Mammary epithelial cell (primary cell): ENCODE measurements around the gene SMIM38.

Experiments used
- EZH2 ChIP-seq: IDR thresholded peaks from 2 replicates; pipeline ENCODE4 v1.6.1; 2012; ENCODE audit warnings: low read length, inconsistent platforms, borderline replicate concordance
- TF ChIP-seq, protein P1 (sequence below), 2 donors: IDR thresholded peaks in 1 of 2; conservative IDR thresholded peaks in 1 of 2; 2 replicates each; pipeline ENCODE4 v1.5.1; 2011 to 2012; ENCODE audit warnings: inconsistent platforms in 2 of 2, low read length in 2 of 2, mild to moderate bottlenecking in 2 of 2, control low read depth in 1 of 2, low read depth in 1 of 2; ENCODE audit not compliant: insufficient read depth in 1 of 2; ENCODE audit errors: extremely low read depth in 1 of 2

DNA sequence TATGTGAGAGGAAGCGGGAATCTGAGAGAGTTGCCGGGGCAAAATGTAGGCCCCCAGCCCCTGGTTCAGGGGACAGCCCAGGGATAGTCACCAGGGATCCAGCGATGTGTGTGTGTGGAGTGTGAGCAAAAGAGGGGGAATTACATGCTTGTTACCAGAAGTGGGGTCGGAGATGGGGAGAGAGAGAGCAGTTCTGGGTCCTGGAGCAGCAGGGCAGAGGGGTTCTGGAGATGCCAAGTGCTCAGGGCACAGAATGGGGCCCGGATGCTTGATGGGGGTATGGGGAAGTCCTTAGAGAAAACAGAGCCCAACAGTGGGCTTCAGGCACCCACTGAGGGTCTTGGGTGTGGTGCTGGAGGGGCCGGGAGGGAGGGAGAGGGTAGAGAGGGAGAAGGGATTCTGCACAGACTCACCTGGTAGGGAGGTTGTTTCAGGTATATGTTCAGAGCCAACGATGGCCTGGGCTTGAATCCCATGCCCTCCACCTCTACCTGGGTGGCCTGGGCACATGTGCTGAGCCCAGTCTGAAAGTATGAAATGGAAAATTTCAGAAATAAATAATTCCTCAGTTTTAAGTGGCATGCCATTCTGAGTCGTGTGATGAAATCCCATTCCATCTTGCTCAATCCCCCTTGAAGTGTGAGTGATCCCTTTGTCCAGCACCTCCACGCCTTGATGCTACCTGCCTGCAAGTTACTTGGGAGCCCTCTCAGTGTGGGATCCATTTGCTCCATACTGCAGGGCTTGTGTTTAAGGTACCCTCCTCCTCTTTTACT is 12.4 kb downstream of the SMIM38 start:
- no peak for TF ChIP-seq EZH2
- TF ChIP-seq, protein P1, sequence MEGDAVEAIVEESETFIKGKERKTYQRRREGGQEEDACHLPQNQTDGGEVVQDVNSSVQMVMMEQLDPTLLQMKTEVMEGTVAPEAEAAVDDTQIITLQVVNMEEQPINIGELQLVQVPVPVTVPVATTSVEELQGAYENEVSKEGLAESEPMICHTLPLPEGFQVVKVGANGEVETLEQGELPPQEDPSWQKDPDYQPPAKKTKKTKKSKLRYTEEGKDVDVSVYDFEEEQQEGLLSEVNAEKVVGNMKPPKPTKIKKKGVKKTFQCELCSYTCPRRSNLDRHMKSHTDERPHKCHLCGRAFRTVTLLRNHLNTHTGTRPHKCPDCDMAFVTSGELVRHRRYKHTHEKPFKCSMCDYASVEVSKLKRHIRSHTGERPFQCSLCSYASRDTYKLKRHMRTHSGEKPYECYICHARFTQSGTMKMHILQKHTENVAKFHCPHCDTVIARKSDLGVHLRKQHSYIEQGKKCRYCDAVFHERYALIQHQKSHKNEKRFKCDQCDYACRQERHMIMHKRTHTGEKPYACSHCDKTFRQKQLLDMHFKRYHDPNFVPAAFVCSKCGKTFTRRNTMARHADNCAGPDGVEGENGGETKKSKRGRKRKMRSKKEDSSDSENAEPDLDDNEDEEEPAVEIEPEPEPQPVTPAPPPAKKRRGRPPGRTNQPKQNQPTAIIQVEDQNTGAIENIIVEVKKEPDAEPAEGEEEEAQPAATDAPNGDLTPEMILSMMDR (conservative IDR thresholded peaks at IDR 0.05 in 1 of 2, IDR thresholded peaks at IDR 0.05 in 1 of 2; ENCODE audit: extremely low read depth in 1 of 2, insufficient read depth in 1 of 2, low read depth in 1 of 2, low read length in 2 of 2) = no peak
